Activated CD4-positive, alpha-beta memory T cell treated with anti-CD3 and anti-CD28 coated beads, Interleukin-2, amount 10 ng/mL, durations not matched to agents 7 days and 5 days (primary cell): ENCODE measurements around the gene TOR4A. TPM values are rescaled to one million over a fixed set of nuclear protein-coding genes. Genes with fewer than 3 reads are reported as not detected.

ENCODE experiments used
- CTCF ChIA-PET: fragments of 350-600 bp; sonication (Branson Sonifier 250); formaldehyde crosslinking; loops from one replicate; lab custom pipeline; 2021; ENCODE audit warnings: antibody characterized with exemption, inconsistent platforms; lab: Charles Lee
- POLR2A ChIA-PET: fragments of 350-600 bp; sonication (Branson Sonifier 250); formaldehyde crosslinking; loops from one replicate; lab custom pipeline; 2021; ENCODE audit warnings: antibody characterized with exemption; lab: Charles Lee
- DNase-seq: peaks from one replicate; pipeline ENCODE4 v3.0.0-alpha.2; 2020
- H3K27ac Mint-ChIP-seq: one replicate; pipeline ENCODE4 v1.8.0; 2021; ENCODE audit warnings: mild to moderate bottlenecking, mixed read lengths
- H3K27me3 Mint-ChIP-seq: one replicate; pipeline ENCODE4 v1.8.0; 2021; ENCODE audit warnings: mixed read lengths
- H3K36me3 Mint-ChIP-seq: one replicate; pipeline ENCODE4 v1.8.0; 2021; ENCODE audit warnings: low read depth, mixed read lengths
- H3K4me1 Mint-ChIP-seq: one replicate; pipeline ENCODE4 v1.8.0; 2021; ENCODE audit warnings: mixed read lengths
- H3K4me3 Mint-ChIP-seq: one replicate; pipeline ENCODE4 v1.8.0; 2021; ENCODE audit warnings: mild to moderate bottlenecking, mixed read lengths
- H3K9me3 Mint-ChIP-seq: one replicate; pipeline ENCODE4 v1.8.0; 2021; ENCODE audit warnings: mixed read lengths
- total RNA-seq, 2 experiments: library from RNA; stranded (reverse); gene quantifications; one replicate each; pipeline ENCODE4 v1.2.3, GENCODE V29; 2021

Gene TOR4A
- total RNA-seq, 2 experiments from 2014 or later = 22.4 to 23.2 TPM

- DNase-seq = peak; percentile 79
- Mint-ChIP-seq H3K27ac (peak overlapping the region; percentile 35), H3K9me3 (no peaks in the 10 kb centered on the region), H3K4me1 (peaks cover 16% of the 10 kb centered on the region), H3K27me3 (peaks cover 8% of the 10 kb centered on the region), H3K4me3 (no peak overlapping the region), H3K36me3 (no peaks in the 10 kb centered on the region)
- ChIA-PET CTCF (no interaction called here), POLR2A (no interaction called here)
Observed at GRCh38 chr9:137305060-137305797, 27.7 kb downstream of the TOR4A start.

- Mint-ChIP-seq H3K9me3 (no peaks in the 10 kb centered on the region), H3K4me1 (peaks cover 14% of the 10 kb centered on the region), H3K36me3 (no peaks in the 10 kb centered on the region), H3K4me3 (no peak overlapping the region), H3K27me3 (peaks cover 6% of the 10 kb centered on the region), H3K27ac (peak overlapping the region; percentile 35)
- ChIA-PET POLR2A (no interaction called here), CTCF (no interaction called here)
- DNase-seq = no peak
Observed at GRCh38 chr9:137305798-137306065, 28.2 kb downstream of the TOR4A start.

- no peaks in the 10 kb centered on the region for H3K9me3 Mint-ChIP-seq
- peaks cover 12% of the 10 kb centered on the region for H3K4me1 Mint-ChIP-seq
- H3K27me3 Mint-ChIP-seq = peaks cover 4% of the 10 kb centered on the region
- no peaks in the 10 kb centered on the region for H3K36me3 Mint-ChIP-seq
- H3K27ac Mint-ChIP-seq = no peak overlapping the region
- CTCF ChIA-PET = no interaction called here
- no peak overlapping the region for H3K4me3 Mint-ChIP-seq
- POLR2A ChIA-PET = no interaction called here
- no peak for DNase-seq
Observed at GRCh38 chr9:137306066-137306849, 28.7 kb downstream of the TOR4A start.

- H3K9me3 Mint-ChIP-seq = no peaks in the 10 kb centered on the region
- POLR2A ChIA-PET = no interaction called here
- peaks cover 2% of the 10 kb centered on the region for H3K27me3 Mint-ChIP-seq
- H3K27ac Mint-ChIP-seq = no peak overlapping the region
- no peaks in the 10 kb centered on the region for H3K36me3 Mint-ChIP-seq
- CTCF ChIA-PET = no interaction called here
- peaks cover 10% of the 10 kb centered on the region for H3K4me1 Mint-ChIP-seq
- no peak overlapping the region for H3K4me3 Mint-ChIP-seq
- DNase-seq = no peak
Observed at GRCh38 chr9:137306850-137307254, 29.3 kb downstream of the TOR4A start.

GRCh38 chr9:137307255-137308056, 29.9 kb downstream of the TOR4A start:
- no peak for DNase-seq
- Mint-ChIP-seq H3K4me3 (no peak overlapping the region), H3K4me1 (peaks cover 10% of the 10 kb centered on the region), H3K27me3 (peaks cover 2% of the 10 kb centered on the region), H3K9me3 (no peaks in the 10 kb centered on the region), H3K27ac (no peak overlapping the region), H3K36me3 (no peaks in the 10 kb centered on the region)
- POLR2A ChIA-PET = no interaction called here
- CTCF ChIA-PET = no interaction called here

- Mint-ChIP-seq H3K4me3 (no peak overlapping the region), H3K27ac (no peak overlapping the region), H3K36me3 (no peaks in the 10 kb centered on the region), H3K4me1 (peaks cover 10% of the 10 kb centered on the region), H3K9me3 (no peaks in the 10 kb centered on the region), H3K27me3 (no peaks in the 10 kb centered on the region)
- DNase-seq = no peak
- ChIA-PET POLR2A (no interaction called here), CTCF (no interaction called here)
Observed at GRCh38 chr9:137308057-137308619, 30.6 kb downstream of the TOR4A start.

GRCh38 chr9:137309368-137310188, 32.1 kb downstream of the TOR4A start:
- H3K9me3 Mint-ChIP-seq = no peaks in the 10 kb centered on the region
- CTCF ChIA-PET = no interaction called here
- H3K4me1 Mint-ChIP-seq = peaks cover 10% of the 10 kb centered on the region
- POLR2A ChIA-PET = no interaction called here
- H3K36me3 Mint-ChIP-seq = no peaks in the 10 kb centered on the region
- H3K4me3 Mint-ChIP-seq = no peak overlapping the region
- no peak for DNase-seq
- no peaks in the 10 kb centered on the region for H3K27me3 Mint-ChIP-seq
- H3K27ac Mint-ChIP-seq = no peak overlapping the region

GRCh38 chr9:137310189-137311052, 32.9 kb downstream of the TOR4A start:
- Mint-ChIP-seq H3K4me3 (no peak overlapping the region), H3K4me1 (peaks cover 7% of the 10 kb centered on the region), H3K36me3 (no peaks in the 10 kb centered on the region), H3K27ac (no peak overlapping the region), H3K27me3 (no peaks in the 10 kb centered on the region), H3K9me3 (no peaks in the 10 kb centered on the region)
- DNase-seq = no peak
- CTCF ChIA-PET = no interaction called here
- POLR2A ChIA-PET = no interaction called here

- POLR2A ChIA-PET = no interaction called here
- DNase-seq = peak; percentile 37
Observed at GRCh38 chr9:137311171-137311985, 33.9 kb downstream of the TOR4A start.

GRCh38 chr9:137311986-137312851, 34.7 kb downstream of the TOR4A start:
- Mint-ChIP-seq H3K9me3 (no peaks in the 10 kb centered on the region), H3K4me3 (no peak overlapping the region), H3K36me3 (no peaks in the 10 kb centered on the region), H3K4me1 (no peaks in the 10 kb centered on the region), H3K27me3 (no peaks in the 10 kb centered on the region), H3K27ac (no peak overlapping the region)
- ChIA-PET POLR2A (interaction anchor here (1.7 kb wide), 1 partner anchor 10 kb away, joined by 5 read pairs; the partner anchor contains the start of gene NRARP), CTCF (no interaction called here)
- no peak for DNase-seq

More at GRCh38 chr9:137311171-137311985, 33.9 kb downstream of the TOR4A start:
- peaks cover 1% of the 10 kb centered on the region for H3K4me1 Mint-ChIP-seq
- no peaks in the 10 kb centered on the region for H3K27me3 Mint-ChIP-seq
- no peaks in the 10 kb centered on the region for H3K36me3 Mint-ChIP-seq
- CTCF ChIA-PET = no interaction called here
- no peak overlapping the region for H3K4me3 Mint-ChIP-seq
- no peak overlapping the region for H3K27ac Mint-ChIP-seq
- H3K9me3 Mint-ChIP-seq = no peaks in the 10 kb centered on the region
